Lower leg skin (tissue), 4 donors: Measurements from ENCODE around the gene ABHD16B. TPM values are rescaled to one million over a fixed set of nuclear protein-coding genes. Genes with fewer than 3 reads are reported as not detected.

ENCODE experiments used
- DNase-seq, 2 donors: peaks; one replicate each; pipeline ENCODE4 v3.0.0-alpha.2; 2019; ENCODE audit warnings: low spot score in 2 of 2
- H3K4me3 ChIP-seq: fragments of 200-600 bp; sonication (generic); 2 replicates; pipeline ENCODE4 v1.5.1; 2017; ENCODE audit warnings: mild to moderate bottlenecking, low read depth; ENCODE audit not compliant: poor library complexity, severe bottlenecking
- CTCF ChIP-seq, 3 donors: fragments of 450-650 bp; IDR thresholded peaks; one replicate each; pipeline ENCODE4 v1.5.1; 2016; ENCODE audit warnings: antibody characterized with exemption in 3 of 3, mild to moderate bottlenecking in 3 of 3, moderate library complexity in 2 of 3
- POLR2A ChIP-seq, 2 donors: fragments of 450-650 bp; IDR thresholded peaks; one replicate each; pipeline ENCODE4 v1.6.1; 2016 to 2017; ENCODE audit warnings: antibody characterized with exemption in 2 of 2, mild to moderate bottlenecking in 1 of 2, moderate library complexity in 1 of 2
- whole genome bisulfite sequencing, 2 donors: methylation state at CpG; one replicate each; pipeline ENCODE4 v1.1.5; 2018; 5-methylcytosine and 5-hydroxymethylcytosine counted together
- intact Hi-C: fragments of 100-400 bp; cut with DNase I; formaldehyde crosslinking; loops from one replicate; pipeline ENCODE4 v1.15.0; 2023; ENCODE audit warnings: low total_unique reads
- total RNA-seq, 4 donors: library from RNA; depleted of rRNA; stranded (reverse); fragments of >200 nt; gene quantifications; one replicate each; pipeline ENCODE4 v1.1.0, GENCODE V29; 2016

ABHD16B gene
- total RNA-seq, 4 donors from 2014 or later = not detected

- TF ChIP-seq POLR2A (IDR thresholded peaks at IDR 0.05) = no peak
- no peak overlapping the region for H3K4me3 ChIP-seq
- no peak for DNase-seq
- intact Hi-C loops = no loop called here
- 34 to 42% methylated on average over 6 to 8 of the region's 8 CpGs for WGBS, 2 donors
Observed at GRCh38 chr20:63837479-63837878, 23.8 kb upstream of the ABHD16B start.

DNA sequence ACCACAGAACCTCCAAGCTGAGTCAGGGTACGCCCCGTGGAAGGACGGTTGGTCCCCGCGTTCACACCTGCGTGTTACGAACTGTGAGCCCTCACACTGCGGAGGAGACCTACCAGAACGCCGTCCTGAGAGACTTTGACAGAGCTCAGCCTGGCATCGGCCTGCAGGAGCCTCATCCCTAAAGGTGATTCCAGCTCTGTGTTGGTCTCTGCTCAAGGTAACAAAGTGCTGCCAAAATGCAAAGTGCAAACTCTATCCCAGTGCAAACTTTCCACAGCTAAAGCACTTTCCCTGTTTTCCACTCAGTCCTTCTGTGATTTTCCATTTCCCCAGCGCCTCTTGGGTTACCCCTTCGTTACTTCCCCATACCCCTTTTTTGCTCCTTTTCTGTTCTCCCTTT lies 21.7 kb upstream of the ABHD16B start:
- TF ChIP-seq CTCF (IDR thresholded peaks at IDR 0.05) (no peak), POLR2A (IDR thresholded peaks at IDR 0.05) (no peak)

DNA sequence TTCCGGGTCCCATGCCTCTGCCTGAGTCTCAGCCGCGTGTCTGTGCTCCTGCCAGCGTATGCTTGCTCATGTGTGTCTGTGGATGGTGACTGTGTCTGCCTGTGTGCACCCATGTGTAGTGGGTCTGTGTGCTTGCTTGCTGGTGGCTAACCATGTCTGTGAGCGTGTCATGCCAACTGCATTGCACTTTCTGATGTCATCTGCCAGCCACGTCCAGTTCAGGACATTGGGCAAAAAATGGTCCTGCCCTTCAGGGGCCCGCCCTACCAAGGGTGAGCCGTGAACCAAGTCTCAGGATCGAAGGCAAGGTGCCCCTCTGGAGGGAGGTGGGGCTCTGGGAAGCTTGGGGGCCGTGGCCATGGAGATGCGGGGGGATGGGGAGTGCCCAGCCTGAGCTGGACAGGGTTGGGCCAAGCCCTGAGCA lies 20.9 kb upstream of the ABHD16B start:
- no peak for DNase-seq
- TF ChIP-seq CTCF (IDR thresholded peaks at IDR 0.05) (no peak), POLR2A (IDR thresholded peaks at IDR 0.05) (no peak)
- 72 to 76% methylated on average over 11 of the region's 11 CpGs for WGBS, 2 donors
- intact Hi-C loops = no loop called here
- no peak overlapping the region for H3K4me3 ChIP-seq

More for the DNA sequence above, 21.7 kb upstream of the ABHD16B start:
- 79 to 81% methylated on average over 13 of the region's 13 CpGs for WGBS, 2 donors
- DNase-seq = no peak
- intact Hi-C loops = no loop called here
- no peak overlapping the region for H3K4me3 ChIP-seq

DNA sequence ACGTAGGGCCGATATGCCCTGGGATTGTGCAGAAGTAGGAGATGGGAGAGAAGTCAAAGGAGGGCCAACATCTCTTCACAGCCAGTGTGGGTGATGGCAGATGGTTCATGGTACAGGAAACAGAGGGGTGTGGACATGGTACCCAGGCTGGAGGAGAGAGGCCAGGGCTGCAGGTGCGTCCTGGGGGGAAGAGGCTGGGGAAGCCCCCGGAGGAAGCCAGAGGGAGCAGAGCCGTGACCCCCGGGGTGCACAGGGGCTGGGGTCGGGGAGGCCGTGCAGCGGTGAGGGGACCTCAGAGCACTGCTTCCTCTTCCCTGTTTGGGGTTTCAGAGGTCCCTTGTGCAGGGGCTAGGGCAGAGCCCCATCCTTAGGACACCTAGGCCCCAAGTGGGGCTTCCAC lies 19.0 kb upstream of the ABHD16B start:
- TF ChIP-seq POLR2A (IDR thresholded peaks at IDR 0.05) (no peak), CTCF (IDR thresholded peaks at IDR 0.05) (no peak)
- no peak for DNase-seq
- intact Hi-C loops = no loop called here
- WGBS, 2 donors = 74 to 77% methylated on average over 9 of the region's 9 CpGs
- no peak overlapping the region for H3K4me3 ChIP-seq

GRCh38 chr20:63843222-63843621 lies 18.1 kb upstream of the ABHD16B start:
- TF ChIP-seq CTCF (IDR thresholded peaks at IDR 0.05) = no peak
- TF ChIP-seq POLR2A (IDR thresholded peaks at IDR 0.05) = no peak
- 83 to 84% methylated on average over 12 of the region's 12 CpGs for WGBS, 2 donors
- H3K4me3 ChIP-seq = no peak overlapping the region
- no peak for DNase-seq
- intact Hi-C loops = no loop called here

GRCh38 chr20:63843778-63844177 lies 17.5 kb upstream of the ABHD16B start:
- no peak for DNase-seq
- WGBS, 2 donors = 30 to 37% methylated on average over 5 to 16 of the region's 16 CpGs
- H3K4me3 ChIP-seq = no peak overlapping the region
- intact Hi-C loops = no loop called here
- no peak for TF ChIP-seq CTCF (IDR thresholded peaks at IDR 0.05)
- TF ChIP-seq POLR2A (IDR thresholded peaks at IDR 0.05) = no peak
